ENCODE measurements around the gene CNPY4. TPM values are rescaled to one million over a fixed set of nuclear protein-coding genes. Genes with fewer than 3 reads are reported as not detected.

The CNPY4 gene
- total RNA-seq, 1 donor from 2014 or later, result 14.5 TPM

DNA sequence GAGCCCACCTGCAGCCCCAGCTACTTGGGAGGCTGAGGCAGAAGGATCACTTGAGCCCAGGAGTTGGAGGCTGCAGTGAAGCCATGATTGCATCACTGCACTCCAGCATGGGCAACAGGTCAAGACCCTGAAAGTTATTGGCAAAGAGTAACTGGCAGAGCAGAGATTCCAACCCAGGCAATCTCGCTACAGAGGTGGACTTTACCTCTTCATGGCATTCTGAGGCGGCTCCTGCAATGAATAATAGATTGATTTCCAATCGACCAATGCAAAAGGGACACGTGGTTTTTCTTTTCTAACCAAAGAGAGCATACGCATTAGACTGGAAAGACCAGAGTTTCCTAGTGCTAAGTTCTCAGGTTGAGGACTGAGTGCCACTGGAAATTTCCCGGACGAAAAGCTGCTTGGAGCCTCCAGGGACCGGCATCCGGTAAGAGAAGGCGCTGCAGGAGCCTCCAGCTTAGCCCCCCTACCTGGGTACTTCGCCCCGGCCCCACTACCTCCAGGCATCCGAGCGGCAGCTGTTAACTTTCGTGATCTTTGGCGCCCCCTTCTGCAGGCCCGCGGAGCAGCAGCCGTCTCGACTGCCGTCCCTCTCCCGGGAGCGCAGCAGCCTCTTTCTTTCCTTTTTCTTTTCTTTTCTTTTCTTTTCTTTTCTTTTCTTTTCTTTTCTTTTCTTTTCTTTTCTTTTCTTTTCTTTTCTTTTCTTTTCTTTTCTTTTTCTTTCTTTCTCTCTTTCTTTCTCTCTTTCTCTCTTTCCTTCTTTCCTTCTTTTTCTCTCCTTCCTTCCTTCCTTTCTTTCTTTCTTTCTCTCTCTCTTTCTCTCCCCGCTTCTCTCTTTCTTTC lies 11.4 kb downstream of the CNPY4 start:
- no peaks in the 10 kb centered on the region for H3K9me3 ChIP-seq
- no peak for DNase-seq (ENCODE audit: extremely low spot score in 2 of 2)
- TF ChIP-seq POLR2AphosphoS5 (IDR thresholded peaks at IDR 0.05; ENCODE audit: insufficient read depth in 1 of 2, low read depth in 1 of 2), result peak in 1 of 2 donors; percentile 38
- TF ChIP-seq POLR2A (IDR thresholded peaks at IDR 0.05), result no peak
- TF ChIP-seq, protein P1, sequence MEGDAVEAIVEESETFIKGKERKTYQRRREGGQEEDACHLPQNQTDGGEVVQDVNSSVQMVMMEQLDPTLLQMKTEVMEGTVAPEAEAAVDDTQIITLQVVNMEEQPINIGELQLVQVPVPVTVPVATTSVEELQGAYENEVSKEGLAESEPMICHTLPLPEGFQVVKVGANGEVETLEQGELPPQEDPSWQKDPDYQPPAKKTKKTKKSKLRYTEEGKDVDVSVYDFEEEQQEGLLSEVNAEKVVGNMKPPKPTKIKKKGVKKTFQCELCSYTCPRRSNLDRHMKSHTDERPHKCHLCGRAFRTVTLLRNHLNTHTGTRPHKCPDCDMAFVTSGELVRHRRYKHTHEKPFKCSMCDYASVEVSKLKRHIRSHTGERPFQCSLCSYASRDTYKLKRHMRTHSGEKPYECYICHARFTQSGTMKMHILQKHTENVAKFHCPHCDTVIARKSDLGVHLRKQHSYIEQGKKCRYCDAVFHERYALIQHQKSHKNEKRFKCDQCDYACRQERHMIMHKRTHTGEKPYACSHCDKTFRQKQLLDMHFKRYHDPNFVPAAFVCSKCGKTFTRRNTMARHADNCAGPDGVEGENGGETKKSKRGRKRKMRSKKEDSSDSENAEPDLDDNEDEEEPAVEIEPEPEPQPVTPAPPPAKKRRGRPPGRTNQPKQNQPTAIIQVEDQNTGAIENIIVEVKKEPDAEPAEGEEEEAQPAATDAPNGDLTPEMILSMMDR (IDR thresholded peaks at IDR 0.05), result peak; percentile 70 to 88 (median 76)
- intact Hi-C loops (cut with DNase I), result loop anchor here (10.0 kb wide), 1 partner anchor 84 kb away; the partner anchor contains the start of gene PVRIG
- peaks cover 28% of the 10 kb centered on the region for H3K4me1 ChIP-seq
- no peaks in the 10 kb centered on the region for H3K27me3 ChIP-seq
- peak overlapping the region in 1 of 2 donors; percentile 13 for H3K4me3 ChIP-seq
- no peaks in the 10 kb centered on the region for H3K36me3 ChIP-seq
- H3K27ac ChIP-seq, result no peak overlapping the region

DNA sequence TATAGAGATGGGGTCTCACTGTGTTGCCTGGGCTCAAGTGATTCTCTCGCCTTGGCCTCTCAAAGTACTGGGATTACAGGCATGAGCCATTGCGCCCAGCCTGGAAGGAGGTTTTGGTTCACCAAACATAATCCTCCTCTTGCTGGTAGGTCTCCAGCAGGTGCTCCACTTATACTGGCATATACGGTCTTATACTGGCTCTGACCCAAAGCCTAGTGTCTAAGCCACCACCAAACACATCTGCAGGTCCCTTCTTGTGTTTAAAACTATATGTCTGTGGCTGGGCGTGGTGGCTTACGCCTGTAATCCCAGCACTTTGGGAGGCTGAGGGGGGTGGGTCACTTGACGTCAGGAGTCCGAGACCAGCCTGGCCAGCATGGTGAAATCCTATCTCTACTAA lies 12.7 kb downstream of the CNPY4 start:
- no peak overlapping the region for H3K4me3 ChIP-seq
- DNase-seq (ENCODE audit: extremely low spot score in 2 of 2), result no peak
- H3K4me1 ChIP-seq, result peaks cover 22% of the 10 kb centered on the region
- H3K36me3 ChIP-seq, result no peaks in the 10 kb centered on the region
- TF ChIP-seq POLR2A (IDR thresholded peaks at IDR 0.05) (no peak), POLR2AphosphoS5 (IDR thresholded peaks at IDR 0.05; ENCODE audit: insufficient read depth in 1 of 2, low read depth in 1 of 2) (no peak)
- TF ChIP-seq, protein P1 (IDR thresholded peaks at IDR 0.05), result no peak
- no peak overlapping the region for H3K27ac ChIP-seq
- H3K27me3 ChIP-seq, result no peaks in the 10 kb centered on the region
- H3K9me3 ChIP-seq, result no peaks in the 10 kb centered on the region
- intact Hi-C loops (cut with DNase I), result loop anchor here (10.0 kb wide), 1 partner anchor 83 kb away; the partner anchor contains the start of gene PVRIG

DNA sequence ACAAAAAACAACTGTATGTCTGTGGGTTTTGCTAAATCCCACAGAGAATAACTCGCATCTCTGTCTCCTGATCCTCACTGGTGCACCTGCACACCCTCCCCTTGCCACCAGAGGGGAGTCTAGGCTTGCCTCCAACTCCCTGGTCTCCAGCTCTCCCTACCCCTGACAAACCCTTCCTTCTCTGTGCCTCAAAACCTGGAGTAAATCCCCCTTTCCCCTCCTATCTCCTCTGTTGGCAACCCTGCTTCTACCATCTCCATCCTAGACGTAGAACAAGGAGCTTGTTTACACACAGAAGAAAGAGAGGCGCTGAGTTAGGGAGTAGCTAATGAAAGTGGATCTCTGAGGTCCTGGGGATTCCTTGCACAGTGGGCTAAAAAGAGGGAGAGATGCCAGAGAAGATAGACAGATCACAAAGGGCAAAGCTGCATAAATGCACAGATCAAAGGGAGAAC lies 13.3 kb downstream of the CNPY4 start:
- Histone ChIP-seq H3K9me3 (no peaks in the 10 kb centered on the region), H3K27me3 (no peaks in the 10 kb centered on the region), H3K4me3 (no peak overlapping the region), H3K27ac (no peak overlapping the region), H3K4me1 (peaks cover 21% of the 10 kb centered on the region), H3K36me3 (no peaks in the 10 kb centered on the region)
- TF ChIP-seq POLR2A (IDR thresholded peaks at IDR 0.05) (no peak), POLR2AphosphoS5 (IDR thresholded peaks at IDR 0.05; ENCODE audit: insufficient read depth in 1 of 2, low read depth in 1 of 2) (no peak)
- TF ChIP-seq, protein P1 (IDR thresholded peaks at IDR 0.05), result peak; percentile 35 to 73 (median 51)
- DNase-seq (ENCODE audit: extremely low spot score in 2 of 2), result no peak
- intact Hi-C loops (cut with DNase I), result loop anchor here (10.0 kb wide), 1 partner anchor 82 kb away; the partner anchor contains the start of gene PVRIG

DNA sequence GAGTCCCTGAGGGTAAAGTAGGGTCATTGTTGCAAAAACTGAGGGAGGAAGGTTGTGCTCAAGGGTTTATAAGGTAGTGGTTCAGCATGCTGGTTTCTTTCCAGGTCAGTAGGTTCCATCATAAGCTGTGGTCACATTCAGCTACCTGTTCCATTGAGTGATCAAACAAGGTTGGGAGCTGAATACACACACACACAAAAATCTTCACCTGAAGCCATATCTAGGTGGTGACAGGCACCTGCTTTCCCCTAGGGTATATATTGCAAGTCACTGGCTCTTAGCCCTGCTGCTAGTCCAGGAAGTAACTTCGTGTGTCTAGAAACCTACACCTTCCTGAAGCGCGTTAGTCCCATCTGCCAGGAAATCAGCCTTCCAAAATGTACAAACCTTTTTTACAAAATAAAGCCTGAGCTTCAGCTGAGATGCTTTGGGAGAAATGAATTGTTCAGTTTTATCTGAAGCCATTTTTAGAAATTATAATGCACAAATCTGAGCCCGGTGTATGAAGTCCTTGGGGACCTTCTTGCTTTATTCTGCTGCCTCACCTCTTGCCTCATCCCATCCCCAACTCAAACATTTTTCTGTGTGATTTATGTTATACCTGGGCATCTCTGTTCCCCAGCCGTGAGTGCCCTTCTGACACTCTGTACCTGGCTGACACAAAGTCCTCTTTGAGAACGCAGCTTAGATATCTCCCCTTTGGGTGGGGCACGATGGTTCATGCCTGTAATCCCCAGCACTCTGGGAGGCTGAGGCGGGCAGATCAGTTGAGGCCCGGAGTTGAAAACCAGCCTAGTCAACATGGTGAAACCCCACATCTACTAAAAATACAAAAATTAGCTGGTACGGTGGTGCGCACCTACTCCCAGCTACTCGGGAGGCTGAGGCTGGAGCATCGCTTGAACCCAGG lies 18.7 kb downstream of the CNPY4 start:
- Histone ChIP-seq H3K27me3 (no peaks in the 10 kb centered on the region), H3K9me3 (no peaks in the 10 kb centered on the region), H3K27ac (no peak overlapping the region), H3K4me3 (no peak overlapping the region), H3K4me1 (no peaks in the 10 kb centered on the region), H3K36me3 (no peaks in the 10 kb centered on the region)
- DNase-seq (ENCODE audit: extremely low spot score in 2 of 2), result no peak
- TF ChIP-seq POLR2A (IDR thresholded peaks at IDR 0.05) (no peak), POLR2AphosphoS5 (IDR thresholded peaks at IDR 0.05; ENCODE audit: insufficient read depth in 1 of 2, low read depth in 1 of 2) (no peak)
- TF ChIP-seq, protein P1 (IDR thresholded peaks at IDR 0.05), result no peak
- intact Hi-C loops (cut with DNase I), result loop anchor here (10.0 kb wide), 1 partner anchor 77 kb away; the partner anchor contains the start of gene PVRIG

All from vagina (tissue), 2 donors.